K562 (cell line): ENCODE measurements around the gene PKD1L1. TPM values are rescaled to one million over a fixed set of nuclear protein-coding genes. Genes with fewer than 3 reads are reported as not detected.

Experiments
- DPF2 ChIP-seq: fragments of 450-650 bp; IDR thresholded peaks from 2 replicates; pipeline ENCODE4 v1.6.1; 2016
- JUN ChIP-seq, 2 experiments: sonication (generic) in 1 of 2; formaldehyde crosslinking in 1 of 2; IDR thresholded peaks; 2 replicates each; pipeline versions ENCODE4 v1.6.1 to v1.8.0; 2012 to 2022; ENCODE audit warnings: borderline replicate concordance in 2 of 2, mild to moderate bottlenecking in 2 of 2, improper control_type of control experiment in 1 of 2, low read depth in 1 of 2, low read length in 1 of 2, missing genetic modification reagents in 1 of 2
- MAFK ChIP-seq: IDR thresholded peaks from 2 replicates; pipeline ENCODE4 v1.6.1; 2011; ENCODE audit warnings: low read length, improper control_type of control experiment
- NFYB ChIP-seq: IDR thresholded peaks from 2 replicates; pipeline ENCODE4 v1.6.1; 2011; ENCODE audit warnings: mild to moderate bottlenecking, moderate library complexity; ENCODE audit not compliant: insufficient read length; ENCODE audit errors: extremely low read depth
- POLR2G ChIP-seq: fragments of 200-400 bp; formaldehyde crosslinking; IDR thresholded peaks from 2 replicates; pipeline ENCODE4 v1.6.1; 2017; ENCODE audit warnings: low read depth, mild to moderate bottlenecking, antibody characterized with exemption, low read length, moderate library complexity
- PRPF4 ChIP-seq: fragments of 200-400 bp; formaldehyde crosslinking; IDR thresholded peaks from one replicate; pipeline ENCODE4 v1.6.1; 2017; ENCODE audit warnings: low read length, low read depth, mild to moderate bottlenecking; ENCODE audit not compliant: insufficient read depth, poor library complexity, severe bottlenecking
- PTTG1 ChIP-seq: fragments of 450-650 bp; IDR thresholded peaks from 2 replicates; pipeline ENCODE4 v1.6.1; 2016; ENCODE audit warnings: low read depth, mild to moderate bottlenecking, missing genetic modification characterization, missing compliant biosample characterization
- RBFOX2 ChIP-seq: fragments of 200-400 bp; formaldehyde crosslinking; IDR thresholded peaks from 2 replicates; pipeline ENCODE4 v1.6.1; 2017; ENCODE audit warnings: low read depth, mild to moderate bottlenecking, low read length, moderate library complexity
- SMAD4 ChIP-seq: fragments of 250-450 bp; sonication (Bioruptor Pico); conservative IDR thresholded peaks from 2 replicates; pipeline ENCODE4 v1.8.0; 2021; ENCODE audit warnings: inconsistent platforms, mild to moderate bottlenecking, moderate library complexity
- SREBF1 ChIP-seq: fragments of 150-350 bp; IDR thresholded peaks from 2 replicates; pipeline ENCODE4 v1.6.1; 2014; ENCODE audit warnings: antibody characterized with exemption, low read depth, low read length, borderline replicate concordance
- TRIM25 ChIP-seq: fragments of 450-650 bp; IDR thresholded peaks from 2 replicates; pipeline ENCODE4 v1.7.0; 2016; ENCODE audit warnings: borderline replicate concordance
- ZBTB17 ChIP-seq: fragments of 450-650 bp; formaldehyde crosslinking; IDR thresholded peaks from 2 replicates; pipeline ENCODE4 v1.4.0; 2020; ENCODE audit warnings: mild to moderate bottlenecking
- ZNF263 ChIP-seq: sonication (generic); formaldehyde crosslinking; IDR thresholded peaks from 2 replicates; pipeline ENCODE4 v1.8.0; 2022; ENCODE audit warnings: mild to moderate bottlenecking, missing genetic modification reagents, borderline replicate concordance
- polyA plus RNA-seq, 8 experiments: library from polyadenylated mRNA; depleted of rRNA in 4 of 8; stranded (reverse) in 5 of 8; unstranded in 3 of 8; fragments of >200 nt; fragmentation: Nextera tagmentation in 2 of 8; fragmentation: Illumina TruSeq in 1 of 8; extraction: Ambion mirVana in 2 of 8; extraction: Trizol in 1 of 8; gene quantifications; 2 replicates each; pipeline versions ENCODE4 v1.2.1 to v1.2.3, GENCODE V29; 2011 to 2014; ENCODE audit warnings: inconsistent platforms in 1 of 8, missing spikeins in 1 of 8
- total RNA-seq, 7 experiments: library from RNA; depleted of rRNA in 6 of 7; stranded (reverse); fragments of >200 nt in 6 of 7; fragmentation: Illumina TruSeq in 2 of 7; extraction: Trizol in 2 of 7; gene quantifications; 2 replicates each; pipeline versions ENCODE4 v1.2.1 to v1.2.3, GENCODE V29; 2011 to 2021; ENCODE audit warnings: low replicate concordance in 1 of 7
- TF ChIP-seq, protein P1 (sequence below), 2 experiments: fragments of 450-650 bp in 1 of 2; IDR thresholded peaks; 2 replicates each; pipeline ENCODE4 v1.6.1; 2011 to 2017; ENCODE audit warnings: low read depth in 2 of 2, antibody characterized with exemption in 1 of 2, borderline replicate concordance in 1 of 2, low read length in 1 of 2, mild to moderate bottlenecking in 1 of 2, mixed read lengths in 1 of 2; ENCODE audit not compliant: control insufficient read depth in 1 of 2
- TF ChIP-seq, protein P2 (sequence below): fragments of 450-650 bp; IDR thresholded peaks from 2 replicates; pipeline ENCODE4 v1.6.1; 2018; ENCODE audit warnings: mild to moderate bottlenecking, low read depth; ENCODE audit not compliant: partially characterized antibody

The PKD1L1 gene
- total and polyA plus RNA-seq, 9 of the 15 experiments (the other 6 are each of a cell fraction or from before 2014, with no cell fraction given) = 0.01 to 0.02 TPM; not detected in 7

- TF ChIP-seq JUN (IDR thresholded peaks at IDR 0.05; ENCODE audit: borderline replicate concordance, low read depth, low read length) (0 out of 2 replicates have a peak, but pooled peaks have one; percentile 38), JUN (CRISPR knock-in tag; IDR thresholded peaks at IDR 0.05; ENCODE audit: borderline replicate concordance) (no peak), NFYB (no peak), RBFOX2 (peak; percentile 98), PTTG1 (tag) (no peak), PRPF4 (no peak), ZBTB17 (no peak), TRIM25 (no peak), SMAD4 (CRISPR knock-in tag) (peak; percentile 61), POLR2G (peak; percentile 99), DPF2 (peak; percentile 4; the same call in 1 of the 2 replicates), MAFK (no peak), ZNF263 (CRISPR knock-in tag) (peak; percentile 87), SREBF1 (peak; percentile 49; the same call in 1 of the 2 replicates)
- TF ChIP-seq, protein P1, sequence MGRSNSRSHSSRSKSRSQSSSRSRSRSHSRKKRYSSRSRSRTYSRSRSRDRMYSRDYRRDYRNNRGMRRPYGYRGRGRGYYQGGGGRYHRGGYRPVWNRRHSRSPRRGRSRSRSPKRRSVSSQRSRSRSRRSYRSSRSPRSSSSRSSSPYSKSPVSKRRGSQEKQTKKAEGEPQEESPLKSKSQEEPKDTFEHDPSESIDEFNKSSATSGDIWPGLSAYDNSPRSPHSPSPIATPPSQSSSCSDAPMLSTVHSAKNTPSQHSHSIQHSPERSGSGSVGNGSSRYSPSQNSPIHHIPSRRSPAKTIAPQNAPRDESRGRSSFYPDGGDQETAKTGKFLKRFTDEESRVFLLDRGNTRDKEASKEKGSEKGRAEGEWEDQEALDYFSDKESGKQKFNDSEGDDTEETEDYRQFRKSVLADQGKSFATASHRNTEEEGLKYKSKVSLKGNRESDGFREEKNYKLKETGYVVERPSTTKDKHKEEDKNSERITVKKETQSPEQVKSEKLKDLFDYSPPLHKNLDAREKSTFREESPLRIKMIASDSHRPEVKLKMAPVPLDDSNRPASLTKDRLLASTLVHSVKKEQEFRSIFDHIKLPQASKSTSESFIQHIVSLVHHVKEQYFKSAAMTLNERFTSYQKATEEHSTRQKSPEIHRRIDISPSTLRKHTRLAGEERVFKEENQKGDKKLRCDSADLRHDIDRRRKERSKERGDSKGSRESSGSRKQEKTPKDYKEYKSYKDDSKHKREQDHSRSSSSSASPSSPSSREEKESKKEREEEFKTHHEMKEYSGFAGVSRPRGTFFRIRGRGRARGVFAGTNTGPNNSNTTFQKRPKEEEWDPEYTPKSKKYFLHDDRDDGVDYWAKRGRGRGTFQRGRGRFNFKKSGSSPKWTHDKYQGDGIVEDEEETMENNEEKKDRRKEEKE (IDR thresholded peaks at IDR 0.05; ENCODE audit: borderline replicate concordance in 1 of 2, control insufficient read depth in 1 of 2, low read depth in 2 of 2, low read length in 1 of 2) = peak in 1 of 2 experiments; percentile 94; a peak in 2 of 4 replicates
- TF ChIP-seq, protein P2, sequence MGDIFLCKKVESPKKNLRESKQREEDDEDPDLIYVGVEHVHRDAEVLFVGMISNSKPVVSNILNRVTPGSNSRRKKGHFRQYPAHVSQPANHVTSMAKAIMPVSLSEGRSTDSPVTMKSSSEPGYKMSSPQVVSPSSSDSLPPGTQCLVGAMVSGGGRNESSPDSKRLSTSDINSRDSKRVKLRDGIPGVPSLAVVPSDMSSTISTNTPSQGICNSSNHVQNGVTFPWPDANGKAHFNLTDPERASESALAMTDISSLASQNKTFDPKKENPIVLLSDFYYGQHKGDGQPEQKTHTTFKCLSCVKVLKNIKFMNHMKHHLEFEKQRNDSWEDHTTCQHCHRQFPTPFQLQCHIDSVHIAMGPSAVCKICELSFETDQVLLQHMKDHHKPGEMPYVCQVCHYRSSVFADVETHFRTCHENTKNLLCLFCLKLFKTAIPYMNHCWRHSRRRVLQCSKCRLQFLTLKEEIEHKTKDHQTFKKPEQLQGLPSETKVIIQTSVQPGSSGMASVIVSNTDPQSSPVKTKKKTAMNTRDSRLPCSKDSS = no peak
These were observed 31.0 kb upstream of the PKD1L1 start, which contains the start of gene HUS1 (continued) for GRCh38 chr7:47979145-47979831.
